Stimulated activated CD8-positive, alpha-beta memory T cell treated with anti-CD3 and anti-CD28 coated beads, Interleukin-4, amount 100 ng/mL, for 1 hour (primary cell): ENCODE measurements around the gene IMP4.
"Not testable (repeated sequence)": the region's sequence is repeated elsewhere in the genome, so short reads cannot be mapped to it uniquely, and the experiment has no call there.

ENCODE experiments used
- DNase-seq, 2 donors: peaks; one replicate each; pipeline ENCODE4 v3.0.0-alpha.2; 2020; ENCODE audit warnings: low read depth in 2 of 2, low spot score in 1 of 2

Gene IMP4, protein sequence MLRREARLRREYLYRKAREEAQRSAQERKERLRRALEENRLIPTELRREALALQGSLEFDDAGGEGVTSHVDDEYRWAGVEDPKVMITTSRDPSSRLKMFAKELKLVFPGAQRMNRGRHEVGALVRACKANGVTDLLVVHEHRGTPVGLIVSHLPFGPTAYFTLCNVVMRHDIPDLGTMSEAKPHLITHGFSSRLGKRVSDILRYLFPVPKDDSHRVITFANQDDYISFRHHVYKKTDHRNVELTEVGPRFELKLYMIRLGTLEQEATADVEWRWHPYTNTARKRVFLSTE

DNA sequence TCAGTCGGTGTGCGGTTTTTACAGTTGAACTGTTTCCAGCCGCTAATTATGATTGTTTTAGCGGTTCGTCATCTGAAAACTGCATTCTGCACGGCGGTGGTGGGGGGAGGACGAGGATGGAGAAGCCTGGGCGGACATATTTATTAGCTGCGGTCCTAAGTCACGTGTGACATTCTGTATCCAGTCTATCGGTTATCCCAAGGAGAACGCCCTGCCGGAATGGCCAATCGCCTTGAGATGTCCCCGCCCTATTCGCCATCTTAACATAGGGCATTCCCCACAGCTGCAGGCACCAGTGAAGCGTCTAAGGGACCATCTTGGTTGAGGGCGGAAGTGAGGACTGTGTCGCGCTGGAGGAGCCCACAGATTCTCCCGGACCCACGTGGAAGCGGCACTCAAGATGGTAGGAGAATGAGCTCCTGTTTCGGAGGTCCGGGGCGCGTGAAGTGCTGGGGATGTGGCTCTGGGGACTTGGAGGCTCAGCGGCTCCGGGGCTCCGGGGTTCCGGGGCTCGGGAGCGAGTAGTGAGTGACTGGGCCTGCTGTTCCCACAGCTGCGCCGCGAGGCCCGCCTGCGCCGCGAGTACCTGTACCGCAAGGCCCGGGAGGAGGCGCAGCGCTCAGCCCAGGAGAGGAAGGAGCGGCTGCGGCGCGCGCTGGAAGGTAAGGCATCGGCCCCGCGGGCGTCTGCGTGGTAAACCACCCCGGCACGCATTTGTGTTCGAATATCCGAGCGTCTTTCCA, at the start of gene IMP4:
IMP4 (plus strand) TSS at position 365 of the 743 bp plus-strand sequence; CDS start at position 401, 36 bp downstream.
- DNase-seq = peak; percentile 81 to 88

DNA sequence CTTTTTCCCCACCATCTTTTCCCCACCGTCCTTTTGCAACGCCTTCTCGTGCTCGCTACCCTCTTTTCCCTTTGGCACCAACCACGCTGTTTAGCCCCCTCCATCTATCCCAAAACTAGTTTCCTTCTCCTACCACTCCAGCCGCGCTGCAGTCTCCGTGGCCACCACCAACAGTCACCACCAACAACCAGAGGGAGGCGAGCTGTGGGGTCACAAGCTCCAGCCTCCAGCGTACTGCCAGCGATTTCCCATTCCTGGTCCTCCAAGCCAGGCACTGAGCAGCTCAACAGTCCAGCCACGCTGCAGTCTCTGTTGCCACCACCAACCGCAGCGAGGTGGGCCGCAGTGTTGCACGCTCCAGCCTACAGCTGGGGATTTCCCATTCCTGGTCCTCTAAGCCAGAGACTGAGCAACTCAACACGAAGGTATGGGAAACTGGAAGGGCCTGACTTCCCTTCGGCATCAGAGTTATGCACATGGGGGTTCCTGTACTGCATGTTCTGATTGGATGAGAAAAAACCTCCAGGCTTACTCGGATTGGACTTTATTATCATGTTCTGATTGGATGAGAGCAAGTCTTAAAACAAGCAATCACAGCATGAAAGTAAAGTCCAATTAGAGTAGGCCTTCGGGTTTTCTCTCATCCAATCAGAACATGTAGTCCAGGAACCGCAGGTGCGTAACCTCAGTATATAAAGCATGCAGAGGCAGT, 42.3 kb upstream of the IMP4 start:
- DNase-seq = no peak

DNA sequence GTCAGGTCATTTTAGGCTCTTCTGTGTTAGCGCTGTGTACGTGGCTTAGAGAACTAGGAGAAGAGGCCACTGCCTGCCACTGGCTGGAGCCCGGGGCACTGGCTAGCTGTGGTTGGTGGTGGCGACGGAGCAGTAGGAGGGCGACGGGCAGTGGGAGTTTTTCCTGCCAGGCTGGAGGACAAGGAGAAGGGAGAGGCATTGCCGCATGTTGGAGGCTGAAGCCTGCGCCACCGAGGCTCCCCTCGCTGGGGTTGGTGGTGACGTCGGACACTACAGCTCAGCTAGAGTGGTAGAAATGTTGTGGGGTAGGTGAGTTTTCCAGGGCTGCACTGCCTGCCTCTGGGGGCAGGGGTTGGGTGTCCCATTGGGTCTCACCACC, 41.7 kb upstream of the IMP4 start:
- DNase-seq = no peak

DNA sequence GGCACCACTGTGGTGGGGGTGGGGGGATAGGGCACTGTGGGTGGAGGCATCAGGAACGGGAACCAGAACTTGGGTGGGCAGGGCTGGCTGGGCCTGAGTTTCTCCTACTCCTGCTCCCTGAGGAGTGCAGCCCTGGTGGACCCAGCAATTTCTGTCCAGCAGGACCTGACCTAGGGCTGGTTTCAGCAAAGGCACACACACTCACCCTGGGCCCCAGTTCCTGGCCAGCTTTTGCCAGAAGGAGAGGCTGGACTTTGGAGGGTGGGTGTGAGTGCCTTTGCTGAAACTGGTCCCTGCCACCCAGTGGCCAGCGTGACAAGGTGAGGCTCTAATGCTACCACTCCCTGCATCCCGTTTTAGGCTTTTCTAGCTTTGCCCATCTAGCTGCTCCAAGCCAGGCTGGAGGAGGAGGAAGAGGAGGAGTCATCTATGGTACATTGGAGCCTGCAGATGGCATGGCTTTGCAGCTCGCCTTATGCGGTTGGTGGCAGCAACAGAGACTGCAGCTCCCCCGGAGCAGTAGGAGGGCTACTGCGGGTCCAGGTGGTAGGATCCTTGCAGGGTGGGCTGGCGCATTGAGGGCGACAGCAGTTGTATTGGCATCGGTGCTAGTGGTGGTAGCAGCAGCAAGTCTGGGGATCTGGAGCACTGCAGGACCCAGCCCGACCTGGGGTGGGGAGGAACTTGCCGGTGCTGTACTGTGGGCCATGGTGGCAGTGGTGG, 40.4 kb upstream of the IMP4 start:
- no peak for DNase-seq

DNA sequence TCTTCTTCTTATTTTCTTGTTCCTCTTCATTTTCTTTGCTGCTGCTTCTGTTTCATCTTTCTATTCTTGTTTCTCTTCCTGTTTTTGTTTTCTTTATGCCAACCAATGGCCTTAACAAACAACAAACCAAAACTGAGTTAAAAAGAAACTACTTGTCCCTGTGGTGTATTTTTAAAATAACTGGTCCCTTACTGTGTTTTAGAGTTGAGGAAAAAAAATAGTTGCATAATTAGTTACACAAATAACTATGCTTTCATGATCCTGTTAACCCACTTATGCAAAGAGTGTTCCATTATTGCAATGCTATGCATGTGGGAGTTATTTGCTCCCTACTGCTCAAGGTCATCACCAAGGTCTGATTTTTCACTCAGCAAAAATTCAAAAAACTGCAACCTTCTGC, 39.5 kb upstream of the IMP4 start:
- DNase-seq = no peak

DNA sequence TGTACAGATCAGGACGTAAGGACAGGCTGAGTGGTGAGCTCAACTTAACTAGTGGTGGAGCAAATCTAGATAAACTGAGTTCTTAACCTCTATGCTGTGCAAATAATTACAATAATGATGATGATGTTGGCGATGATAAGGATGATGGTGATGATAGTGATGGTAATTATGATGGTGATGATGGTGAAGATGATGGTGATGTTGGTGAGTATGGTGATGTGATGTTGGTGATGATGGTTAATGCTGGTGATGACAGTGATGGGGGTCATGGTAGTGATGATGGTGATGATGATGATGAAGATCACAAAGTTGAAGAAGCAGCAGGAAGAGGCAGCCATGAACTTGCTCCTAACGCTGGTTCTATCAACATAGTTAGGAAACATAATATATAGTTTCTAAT, 38.0 kb upstream of the IMP4 start:
- DNase-seq = no peak

DNA sequence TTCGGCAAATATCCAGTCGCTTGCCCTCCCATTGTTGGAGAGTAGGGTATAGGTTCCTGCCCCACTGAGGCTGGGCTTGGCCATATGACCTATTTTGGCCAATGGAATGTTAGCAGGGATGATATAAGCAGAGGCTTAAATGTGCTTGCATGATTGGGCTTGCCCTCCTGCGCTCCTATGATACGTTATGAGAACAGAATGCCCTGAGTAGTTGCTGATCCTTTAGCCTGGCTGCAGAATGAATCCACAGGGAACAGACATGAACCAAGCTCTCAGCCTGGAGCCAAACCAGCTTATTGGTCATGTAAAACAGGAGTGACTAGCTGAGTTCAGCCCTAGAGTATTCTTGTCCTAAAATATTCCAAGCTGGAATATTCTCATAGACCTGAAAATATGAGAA, 34.8 kb upstream of the IMP4 start:
- DNase-seq = no peak

DNA sequence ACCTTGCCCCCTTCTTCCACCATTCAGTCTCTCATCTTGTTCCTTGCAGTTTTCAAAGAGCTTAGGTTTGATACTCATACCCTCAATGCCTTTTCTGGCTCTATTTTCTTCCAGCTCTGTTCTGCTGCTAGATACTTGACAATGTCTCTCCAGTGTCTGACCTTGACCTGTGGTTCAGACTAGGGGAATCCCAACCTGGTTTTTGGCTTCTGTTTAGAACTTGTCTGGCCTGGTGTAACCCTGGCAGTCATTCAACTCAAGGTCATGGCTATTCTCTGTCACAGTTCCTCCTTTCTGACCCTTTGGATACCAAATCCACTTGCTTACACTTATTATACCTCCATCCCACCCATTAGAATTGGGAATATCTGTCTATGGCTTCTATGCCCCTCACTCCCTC, 31.8 kb upstream of the IMP4 start:
- no peak for DNase-seq

DNA sequence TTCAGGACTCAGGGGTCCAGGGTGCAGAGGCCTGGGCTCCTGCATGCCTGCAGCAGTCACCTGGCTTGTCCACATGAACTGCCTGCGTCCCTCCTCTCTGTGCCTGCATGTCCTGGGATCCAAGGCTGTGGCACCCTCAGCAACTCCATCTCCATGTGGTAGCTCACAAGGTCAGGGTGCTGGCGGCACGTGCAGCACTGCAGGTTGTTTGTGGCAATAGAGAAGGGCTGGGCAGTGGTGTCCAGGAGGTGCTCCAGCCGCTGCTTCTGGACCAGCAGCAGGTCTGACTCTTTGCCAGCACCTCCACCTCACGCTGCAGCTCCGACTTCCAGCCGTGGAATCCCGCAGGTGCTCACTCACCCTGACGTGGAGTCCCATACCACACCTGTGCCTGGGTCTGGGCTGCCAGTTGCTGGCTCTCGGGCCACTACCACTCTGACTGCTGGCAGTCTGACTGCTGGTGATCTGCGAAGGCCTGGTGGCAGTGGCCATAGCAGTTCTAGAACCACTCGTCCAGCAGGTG, 28.8 kb upstream of the IMP4 start:
- DNase-seq = no peak

DNA sequence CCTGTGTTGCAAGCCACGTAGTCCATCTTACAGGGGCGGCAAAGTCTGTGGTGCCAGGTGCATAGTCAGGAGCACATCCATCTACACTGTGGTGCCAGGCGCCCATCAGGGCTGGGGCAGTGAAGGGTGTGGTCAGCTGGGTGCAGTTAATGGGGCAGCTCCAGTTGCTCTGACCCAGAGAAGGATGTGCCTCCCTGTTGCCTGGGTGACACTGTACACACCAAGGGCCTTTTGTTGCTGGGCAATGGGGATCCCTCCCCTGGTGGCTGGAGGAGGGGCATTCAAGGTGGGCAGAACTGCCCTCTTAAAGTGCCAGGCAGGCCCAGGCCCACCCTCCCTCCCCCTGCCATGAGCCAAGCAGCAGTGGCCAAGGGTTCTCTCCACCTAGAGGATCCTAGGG, 28.3 kb upstream of the IMP4 start:
- no peak for DNase-seq

DNA sequence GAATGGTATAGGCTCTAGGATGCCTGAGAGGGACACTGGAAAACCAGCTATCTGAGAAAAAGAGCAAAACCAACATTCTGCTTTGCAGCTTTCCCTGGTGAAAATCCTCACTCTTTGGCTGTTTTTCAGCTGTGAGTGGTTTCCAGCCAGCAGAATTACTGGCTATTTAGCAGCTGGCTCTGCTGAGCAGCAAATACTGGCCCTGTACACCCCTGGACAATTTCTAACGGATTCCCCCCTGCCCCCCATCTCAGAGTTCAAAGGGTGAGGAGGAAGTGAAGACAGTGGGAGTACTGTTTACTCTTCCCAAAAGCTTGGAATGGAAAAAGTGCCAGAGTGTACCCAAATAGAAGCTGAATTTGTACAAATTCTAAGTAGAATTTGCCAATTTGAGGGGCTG, 26.1 kb upstream of the IMP4 start:
- DNase-seq = no peak

DNA sequence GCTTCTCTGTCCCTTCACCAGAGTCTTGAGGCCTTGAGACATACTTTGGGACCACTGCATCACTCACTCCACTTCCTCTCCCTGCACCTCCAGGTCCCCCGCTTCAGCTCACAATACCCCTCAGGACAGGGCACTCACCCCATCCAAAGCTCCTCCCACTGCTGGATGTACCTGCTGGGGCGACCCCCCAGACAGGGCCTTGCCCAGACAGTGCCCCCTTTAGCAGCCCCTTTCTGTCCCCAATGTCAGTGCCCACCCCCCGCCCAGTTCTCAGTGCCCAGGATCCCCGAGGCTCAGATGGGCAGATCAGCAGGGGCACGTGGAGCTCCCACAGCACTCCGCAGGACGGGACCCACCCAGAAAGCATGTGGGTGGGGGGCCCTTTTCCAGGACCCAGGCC, 23.8 kb upstream of the IMP4 start:
- DNase-seq = no peak

DNA sequence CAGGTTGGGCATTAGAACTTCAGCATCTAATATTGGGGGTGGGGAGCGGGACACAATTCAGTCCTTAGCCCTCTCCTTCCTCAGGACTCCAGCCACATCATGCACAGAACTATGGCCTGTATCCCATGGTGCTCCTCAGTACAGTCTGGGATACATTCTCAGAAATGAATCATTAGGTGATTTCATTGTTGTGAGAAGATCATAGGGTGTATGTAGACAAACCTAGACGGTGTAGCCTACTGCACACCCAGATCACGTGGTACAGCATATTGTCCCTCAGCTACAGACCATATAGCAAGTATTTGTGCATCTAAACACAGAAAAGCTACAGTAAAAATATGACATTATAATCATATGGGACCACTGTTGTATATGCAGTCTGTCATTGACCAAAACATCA, 23.2 kb upstream of the IMP4 start:
- no peak for DNase-seq

DNA sequence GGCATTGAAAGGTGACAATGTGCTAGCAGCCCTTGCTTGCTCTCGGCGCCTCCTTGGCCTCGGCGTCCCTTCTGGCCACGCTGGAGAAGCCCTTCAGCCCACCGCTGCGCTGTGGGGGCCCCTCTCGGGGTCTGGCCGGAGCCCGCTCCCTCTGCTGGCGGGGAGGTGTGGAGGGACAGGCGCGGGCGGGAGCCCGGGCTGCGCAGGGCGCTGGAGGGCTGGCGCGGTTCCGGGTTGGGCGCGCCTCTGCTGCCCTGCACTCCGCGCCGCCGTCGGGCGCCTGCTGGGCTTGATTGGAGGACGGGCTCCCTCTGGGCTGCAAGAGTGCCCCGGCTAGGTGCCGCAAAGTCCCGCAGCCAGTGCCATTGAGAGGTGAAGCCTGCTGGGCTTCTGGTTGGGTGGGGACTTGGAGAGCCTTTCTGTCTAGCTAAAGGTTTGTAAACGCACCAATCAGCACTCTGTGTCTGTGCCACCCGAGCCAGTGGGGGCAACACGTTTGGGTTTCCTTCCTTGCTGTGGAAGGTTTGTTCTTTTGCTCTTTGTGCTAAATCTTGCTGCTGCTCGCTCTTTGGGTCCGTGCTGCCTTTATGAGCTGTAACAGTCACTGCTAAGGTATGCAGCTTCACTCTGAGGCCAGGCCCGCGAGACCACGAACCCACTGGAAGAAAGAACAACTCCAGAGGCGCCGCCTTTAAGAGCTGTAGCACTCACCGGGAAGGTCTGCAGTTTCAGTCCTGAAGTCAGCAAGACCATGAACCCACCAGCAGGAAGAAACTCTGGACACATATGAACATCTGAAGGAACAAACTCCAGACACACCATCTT, 14.8 kb upstream of the IMP4 start:
- no peak for DNase-seq

DNA sequence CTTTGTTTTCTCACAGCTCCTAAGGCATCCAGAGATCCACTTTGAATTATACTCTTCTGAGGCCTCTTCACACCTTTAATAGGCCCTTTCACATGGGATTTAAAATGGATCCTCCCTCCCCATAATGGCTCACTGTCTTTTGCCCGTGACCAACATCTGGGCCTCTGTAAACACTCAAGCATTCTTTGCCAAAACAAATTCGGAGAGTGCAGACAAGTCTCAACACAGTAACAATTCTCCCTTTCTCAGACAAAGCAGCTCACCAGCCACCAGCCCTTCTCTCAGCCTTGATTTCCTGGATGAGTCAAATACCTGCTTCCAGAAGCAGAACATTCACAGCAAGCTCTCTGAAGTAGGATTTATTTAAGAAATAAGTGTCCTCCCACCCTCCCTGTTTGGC, 14.0 kb upstream of the IMP4 start:
- no peak for DNase-seq

DNA sequence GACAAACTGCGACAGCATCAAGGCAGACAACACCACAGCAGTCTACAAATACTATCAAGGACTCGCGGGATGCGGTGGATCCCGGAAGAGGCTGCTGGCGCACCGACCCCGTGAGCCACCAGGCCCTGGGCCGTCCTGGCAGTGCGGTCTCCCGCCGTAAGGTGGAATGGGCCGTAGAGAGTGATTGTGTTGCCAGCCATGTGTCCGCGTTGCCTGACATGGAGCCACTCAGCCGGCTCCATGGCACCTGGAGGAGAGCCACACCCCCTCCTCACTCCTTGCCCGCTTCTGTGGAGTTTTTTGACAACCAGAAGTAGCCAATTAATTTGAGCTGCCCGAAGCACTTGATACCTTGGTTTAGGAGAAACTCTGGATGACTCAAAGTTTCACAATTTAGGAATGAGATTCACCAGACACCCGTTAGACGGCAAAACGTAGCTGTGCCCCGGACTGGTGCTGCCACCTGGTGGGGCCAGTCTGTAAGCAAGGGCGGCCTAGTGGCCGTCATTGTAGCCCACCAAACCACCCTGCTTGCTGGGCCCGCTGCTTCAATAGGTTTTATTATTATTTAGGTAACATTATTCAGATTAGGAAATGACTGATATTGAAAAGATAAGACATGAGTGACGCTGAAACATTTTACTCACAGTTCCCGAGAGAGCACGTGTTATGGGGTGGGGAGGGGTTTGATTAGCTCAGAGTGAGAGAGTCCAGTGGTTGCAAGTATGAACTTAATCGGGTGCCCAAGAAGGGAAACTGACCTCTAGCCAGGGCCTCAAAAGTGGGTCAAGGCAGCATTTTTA, 10.2 kb upstream of the IMP4 start:
- peak; percentile 36 to 42 for DNase-seq

DNA sequence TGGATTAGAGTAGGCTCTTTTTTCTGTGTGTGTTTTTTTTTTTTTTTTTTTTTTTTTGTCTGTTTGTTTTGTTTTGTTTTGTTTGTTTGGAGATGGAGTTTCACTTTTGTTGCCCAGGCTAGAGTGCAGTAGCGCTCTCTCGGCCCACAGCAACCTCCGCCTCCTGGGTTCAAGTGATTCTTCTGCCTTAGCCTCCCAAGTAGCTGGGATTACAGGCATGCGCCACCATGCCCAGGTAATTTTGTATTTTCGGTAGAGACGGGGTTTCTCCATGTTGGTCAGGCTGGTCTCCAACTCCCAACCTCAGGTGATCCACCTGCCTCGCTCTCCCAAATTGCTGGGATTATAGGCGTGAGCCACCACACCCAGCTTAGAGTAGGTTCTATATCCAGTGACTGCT, 9.4 kb upstream of the IMP4 start:
- DNase-seq = not testable (repeated sequence)

DNA sequence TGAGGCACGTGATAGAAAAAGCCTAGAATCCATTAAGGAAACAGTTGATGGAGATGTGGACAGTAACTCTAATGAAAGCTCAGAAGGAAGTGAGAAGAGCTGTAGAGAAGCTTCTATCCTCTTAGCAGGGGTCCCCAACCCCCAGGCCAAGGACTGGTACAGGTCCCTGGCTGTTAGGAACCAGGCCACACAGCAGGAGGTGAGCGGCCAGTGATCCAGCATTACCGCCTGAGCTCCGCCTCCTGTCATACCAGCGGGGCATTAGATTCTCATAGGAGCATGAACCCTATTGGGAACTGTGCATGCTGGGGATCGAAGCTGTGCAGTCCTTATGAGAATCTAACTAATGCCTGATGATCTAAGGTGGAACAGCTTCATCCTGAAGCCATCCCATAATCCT, 8.7 kb upstream of the IMP4 start:
- DNase-seq = no peak

DNA sequence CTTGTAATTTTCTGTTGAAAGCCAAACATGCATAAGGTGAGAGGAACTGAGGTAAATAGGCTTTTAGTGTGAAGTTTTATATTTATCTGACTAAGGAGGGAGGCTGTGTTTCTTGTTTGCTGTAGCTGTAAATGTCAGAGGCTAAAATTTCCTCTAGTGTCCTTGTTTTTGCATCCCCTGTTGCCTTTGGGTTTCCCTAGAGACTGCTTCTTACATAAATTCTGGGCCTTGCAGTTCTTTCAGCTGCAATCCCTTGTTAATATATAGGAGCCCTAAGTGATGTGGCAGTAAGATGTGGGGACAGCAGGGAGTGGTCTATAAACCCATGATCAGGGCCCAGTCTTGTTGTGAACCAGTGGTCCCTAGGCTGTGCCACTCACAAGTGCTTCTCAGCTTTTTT, 7.5 kb upstream of the IMP4 start:
- DNase-seq = no peak
